Transverse colon (tissue), 4 donors: Measurements from ENCODE around the gene CENPI. TPM values are rescaled to one million over a fixed set of nuclear protein-coding genes. Genes with fewer than 3 reads are reported as not detected.
"Not testable (repeated sequence)": the region's sequence is repeated elsewhere in the genome, so short reads cannot be mapped to it uniquely, and the experiment has no call there.

Experiments used
- DNase-seq: peaks from one replicate; pipeline ENCODE4 v3.0.0-alpha.2; 2019
- H3K27ac ChIP-seq, 4 donors: fragments of 200-600 bp; sonication (generic); 2 replicates each; pipeline ENCODE4 v1.5.1; 2016 to 2018; ENCODE audit warnings: inconsistent platforms in 4 of 4
- H3K27me3 ChIP-seq: fragments of 200-600 bp; sonication (generic); 2 replicates; pipeline ENCODE4 v1.5.1; 2017; ENCODE audit warnings: inconsistent platforms
- H3K36me3 ChIP-seq, 4 donors: fragments of 200-600 bp; sonication (generic); 2 replicates each; pipeline ENCODE4 v1.5.1; 2017 to 2019; ENCODE audit warnings: inconsistent platforms in 4 of 4
- H3K4me1 ChIP-seq, 4 donors: fragments of 200-600 bp; sonication (generic); 2 replicates each; pipeline ENCODE4 v1.5.1; 2017 to 2020; ENCODE audit warnings: inconsistent platforms in 4 of 4
- H3K4me3 ChIP-seq, 4 donors: fragments of 200-600 bp; sonication (generic); 1 replicate in 1 of 4; 2 replicates in 3 of 4; pipeline versions ENCODE4 v1.5.1 to v1.6.1; 2017 to 2019; ENCODE audit warnings: inconsistent platforms in 4 of 4
- H3K9me3 ChIP-seq, 2 donors: fragments of 200-600 bp; sonication (generic); 2 replicates each; pipeline ENCODE4 v1.5.1; 2017 to 2019; ENCODE audit warnings: inconsistent platforms in 2 of 2
- EP300 ChIP-seq: sonication (generic); formaldehyde crosslinking; IDR thresholded peaks from one replicate; pipeline ENCODE4 v1.6.1; 2017; ENCODE audit warnings: antibody characterized with exemption, low read depth
- POLR2A ChIP-seq: fragments of 450-650 bp; IDR thresholded peaks from one replicate; pipeline ENCODE4 v1.6.1; 2016; ENCODE audit warnings: antibody characterized with exemption, mild to moderate bottlenecking, moderate library complexity
- POLR2AphosphoS5 ChIP-seq, 3 donors: sonication (generic); formaldehyde crosslinking; IDR thresholded peaks; one replicate each; pipeline ENCODE4 v1.6.1; 2016; ENCODE audit warnings: antibody characterized with exemption in 3 of 3
- WGBS, 2 donors: methylation state at CpG; one replicate each; pipeline ENCODE4 v1.1.5; 2018; ENCODE audit warnings: low coverage in 1 of 2; 5-methylcytosine and 5-hydroxymethylcytosine counted together
- in situ Hi-C, 4 donors: fragments of 200-750 bp; cut with MboI; loops; one replicate each; pipeline versions ENCODE4 v1.15.0 to v1.15.1; 2017; ENCODE audit warnings: low sequenced_read_pairs in 3 of 4, low pct_ligation_motif_present in 1 of 4, low pct_unique_long_range_greater_than_20kb in 1 of 4
- intact Hi-C: fragments of 100-400 bp; cut with DNase I; formaldehyde crosslinking; loops from one replicate; pipeline ENCODE4 v1.15.1; 2023; ENCODE audit warnings: low total_unique reads
- total RNA-seq, 4 donors: library from RNA; depleted of rRNA; stranded (reverse); fragments of >200 nt; gene quantifications; one replicate each; pipeline ENCODE4 v1.1.0, GENCODE V29; 2016
- TF ChIP-seq, protein P1 (sequence below), 5 experiments: fragments of 200-600 bp in 3 of 5; fragments of 450-650 bp in 2 of 5; sonication (generic) in 3 of 5; IDR thresholded peaks; 1 replicate in 2 of 5; 2 replicates in 3 of 5; pipeline ENCODE4 v1.5.1; 2016 to 2017; ENCODE audit warnings: antibody characterized with exemption in 5 of 5, inconsistent platforms in 3 of 5, mild to moderate bottlenecking in 2 of 5, moderate library complexity in 1 of 5

The CENPI gene, protein sequence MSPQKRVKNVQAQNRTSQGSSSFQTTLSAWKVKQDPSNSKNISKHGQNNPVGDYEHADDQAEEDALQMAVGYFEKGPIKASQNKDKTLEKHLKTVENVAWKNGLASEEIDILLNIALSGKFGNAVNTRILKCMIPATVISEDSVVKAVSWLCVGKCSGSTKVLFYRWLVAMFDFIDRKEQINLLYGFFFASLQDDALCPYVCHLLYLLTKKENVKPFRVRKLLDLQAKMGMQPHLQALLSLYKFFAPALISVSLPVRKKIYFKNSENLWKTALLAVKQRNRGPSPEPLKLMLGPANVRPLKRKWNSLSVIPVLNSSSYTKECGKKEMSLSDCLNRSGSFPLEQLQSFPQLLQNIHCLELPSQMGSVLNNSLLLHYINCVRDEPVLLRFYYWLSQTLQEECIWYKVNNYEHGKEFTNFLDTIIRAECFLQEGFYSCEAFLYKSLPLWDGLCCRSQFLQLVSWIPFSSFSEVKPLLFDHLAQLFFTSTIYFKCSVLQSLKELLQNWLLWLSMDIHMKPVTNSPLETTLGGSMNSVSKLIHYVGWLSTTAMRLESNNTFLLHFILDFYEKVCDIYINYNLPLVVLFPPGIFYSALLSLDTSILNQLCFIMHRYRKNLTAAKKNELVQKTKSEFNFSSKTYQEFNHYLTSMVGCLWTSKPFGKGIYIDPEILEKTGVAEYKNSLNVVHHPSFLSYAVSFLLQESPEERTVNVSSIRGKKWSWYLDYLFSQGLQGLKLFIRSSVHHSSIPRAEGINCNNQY
- 1 to 10 TPM in 2 of 4 donors, under 1 TPM in 1, not detected in 1; 0.68 to 1.7 (median 1.2) TPM for total RNA-seq

DNA sequence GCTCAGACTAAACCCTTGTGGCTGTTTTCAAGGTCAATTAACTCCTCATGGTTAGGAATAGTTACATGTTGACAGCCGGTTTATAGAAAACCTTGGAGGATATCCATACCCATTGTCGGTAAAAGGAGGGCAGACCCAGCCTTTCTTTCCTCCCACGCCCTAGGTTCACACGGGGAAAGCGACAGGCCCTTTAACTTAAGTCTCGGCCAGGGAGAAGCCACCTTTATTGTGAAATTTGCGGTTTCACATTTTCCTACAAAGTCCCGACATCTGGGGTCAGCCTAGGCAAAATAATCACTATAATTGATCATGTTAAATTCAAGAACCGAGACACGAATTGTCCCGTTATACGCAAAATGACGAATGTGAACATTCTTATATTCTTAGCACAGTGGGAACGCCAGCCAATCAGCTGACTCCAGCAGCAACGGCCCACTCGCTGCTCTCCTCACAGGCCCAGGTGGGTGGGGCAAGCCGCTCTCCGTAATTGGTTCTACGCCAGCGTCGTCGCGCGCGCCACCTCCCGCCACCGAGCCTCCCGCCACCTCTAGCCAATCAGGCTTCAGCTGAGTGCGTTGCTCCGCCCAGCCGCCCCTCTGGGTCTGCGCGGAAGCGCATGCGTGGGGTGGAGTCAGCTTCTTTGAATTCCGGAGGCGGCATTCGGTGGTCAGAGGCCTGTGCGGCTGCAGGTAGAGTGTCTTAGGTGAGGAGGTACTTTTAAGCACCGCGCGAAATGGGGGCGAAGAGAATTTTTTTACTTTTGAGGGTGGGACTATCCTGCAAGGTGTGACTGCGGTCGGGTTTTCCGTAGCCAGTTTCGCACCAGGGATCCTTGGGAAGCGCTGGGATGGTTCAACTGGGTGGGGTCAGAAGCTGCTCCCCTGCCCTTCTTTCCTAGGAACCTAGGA is at the start of gene CENPI:
CENPI (plus strand) TSS at position 659 of the 908 bp plus-strand sequence. CDS start 2,867 bp downstream, outside the sequence.
- intact Hi-C loops = no loop called here
- peaks cover 0 to 4% (median 0%) of the 10 kb centered on the region in 4 donors for H3K4me1 ChIP-seq
- peak; percentile 95 for DNase-seq
- no peak for TF ChIP-seq EP300
- TF ChIP-seq POLR2AphosphoS5 (IDR thresholded peaks at IDR 0.05) = peak; percentile 23 to 47 (median 25)
- TF ChIP-seq, protein P1, sequence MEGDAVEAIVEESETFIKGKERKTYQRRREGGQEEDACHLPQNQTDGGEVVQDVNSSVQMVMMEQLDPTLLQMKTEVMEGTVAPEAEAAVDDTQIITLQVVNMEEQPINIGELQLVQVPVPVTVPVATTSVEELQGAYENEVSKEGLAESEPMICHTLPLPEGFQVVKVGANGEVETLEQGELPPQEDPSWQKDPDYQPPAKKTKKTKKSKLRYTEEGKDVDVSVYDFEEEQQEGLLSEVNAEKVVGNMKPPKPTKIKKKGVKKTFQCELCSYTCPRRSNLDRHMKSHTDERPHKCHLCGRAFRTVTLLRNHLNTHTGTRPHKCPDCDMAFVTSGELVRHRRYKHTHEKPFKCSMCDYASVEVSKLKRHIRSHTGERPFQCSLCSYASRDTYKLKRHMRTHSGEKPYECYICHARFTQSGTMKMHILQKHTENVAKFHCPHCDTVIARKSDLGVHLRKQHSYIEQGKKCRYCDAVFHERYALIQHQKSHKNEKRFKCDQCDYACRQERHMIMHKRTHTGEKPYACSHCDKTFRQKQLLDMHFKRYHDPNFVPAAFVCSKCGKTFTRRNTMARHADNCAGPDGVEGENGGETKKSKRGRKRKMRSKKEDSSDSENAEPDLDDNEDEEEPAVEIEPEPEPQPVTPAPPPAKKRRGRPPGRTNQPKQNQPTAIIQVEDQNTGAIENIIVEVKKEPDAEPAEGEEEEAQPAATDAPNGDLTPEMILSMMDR (IDR thresholded peaks at IDR 0.05) = no peak
- TF ChIP-seq POLR2A = peak; percentile 25
- no peaks in the 10 kb centered on the region for H3K36me3 ChIP-seq
- H3K9me3 ChIP-seq = no peaks in the 10 kb centered on the region
- WGBS, 2 donors = 49% methylated on average over 48 of the region's 48 CpGs; no CpG with 5 or more reads in 1 of the 2 donors
- H3K4me3 ChIP-seq = peak within 1 kb of the TSS in 3 of 4 donors; percentile 34 to 55 (median 40)
- no peaks in the 10 kb centered on the region for H3K27me3 ChIP-seq
- in situ Hi-C loops = no loop called here
- H3K27ac ChIP-seq = peak within 1 kb of the TSS; percentile 70 to 84 (median 79)

DNA sequence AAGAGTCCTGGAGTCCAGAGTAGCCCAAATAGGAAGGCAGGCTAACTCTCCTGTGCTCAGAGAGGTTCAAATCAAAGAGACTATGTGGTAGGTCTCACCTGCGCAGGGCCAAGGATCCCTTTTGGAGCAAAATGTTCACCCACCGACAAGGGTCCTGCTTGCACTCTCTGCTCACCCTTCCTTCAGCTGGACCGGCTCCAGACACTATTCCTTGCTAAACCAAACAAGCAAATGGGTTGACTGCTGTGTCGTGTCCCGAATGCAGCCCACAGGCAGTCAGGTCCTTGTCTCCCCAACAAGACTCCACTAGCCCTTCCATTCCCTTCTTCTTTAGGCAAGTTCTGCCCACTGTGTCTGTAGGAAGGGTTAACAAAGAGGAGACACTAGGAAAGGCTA is 46.9 kb upstream of the CENPI start:
- no peak for DNase-seq
- H3K36me3 ChIP-seq = no peaks in the 10 kb centered on the region
- peak overlapping the region; percentile 52 to 63 (median 56) for H3K4me3 ChIP-seq
- peaks cover 0 to 3% (median 0%) of the 10 kb centered on the region in 4 donors for H3K4me1 ChIP-seq
- H3K27ac ChIP-seq = peak overlapping the region; percentile 85 to 94 (median 92)
- in situ Hi-C loops = no loop called here
- no peaks in the 10 kb centered on the region for H3K9me3 ChIP-seq
- 45% methylated on average over 5 of the region's 5 CpGs; no CpG with 5 or more reads in 1 of the 2 donors for WGBS, 2 donors
- intact Hi-C loops = no loop called here
- H3K27me3 ChIP-seq = no peaks in the 10 kb centered on the region
- no peak for TF ChIP-seq POLR2AphosphoS5 (IDR thresholded peaks at IDR 0.05)
- no peak for TF ChIP-seq POLR2A
- TF ChIP-seq, protein P1 (IDR thresholded peaks at IDR 0.05) = no peak
- TF ChIP-seq EP300 = no peak

DNA sequence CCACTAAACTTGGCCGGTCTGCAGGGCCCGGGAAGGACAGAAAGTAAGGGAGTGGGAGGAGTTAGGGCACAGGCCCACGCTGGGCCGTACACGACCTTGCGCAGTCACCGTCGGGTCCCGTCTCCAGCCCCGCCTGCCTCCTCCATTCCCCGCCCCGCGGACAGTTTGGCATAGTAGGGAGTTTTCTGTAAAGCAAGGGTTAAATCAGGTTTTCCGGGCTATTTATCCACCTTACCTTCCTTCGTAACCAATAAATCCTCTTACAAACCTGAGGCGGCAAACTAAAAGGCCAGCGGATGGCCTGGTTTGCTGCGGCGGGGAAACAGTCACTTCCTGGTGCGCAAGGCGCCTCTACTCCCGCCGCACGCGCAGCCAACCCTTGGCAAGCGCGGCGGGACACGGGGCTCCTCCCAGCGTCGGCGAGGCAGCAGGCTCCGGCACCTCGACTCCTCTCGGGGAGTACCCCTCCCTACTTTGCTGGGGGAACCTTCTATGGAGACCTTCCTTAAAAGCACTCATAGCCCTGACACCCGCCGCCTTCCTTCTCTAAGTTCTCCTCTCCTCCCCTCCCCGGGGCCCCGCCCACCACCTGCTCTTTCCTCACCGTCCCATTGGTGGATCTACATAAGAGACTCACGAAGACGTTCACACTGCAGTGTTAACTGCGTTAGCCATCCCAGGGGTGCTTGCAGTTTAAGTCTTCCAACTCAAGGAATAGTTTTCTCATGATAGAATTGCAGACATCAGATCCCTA is 46.3 kb upstream of the CENPI start, which contains the start of gene TRMT2B:
TRMT2B (minus strand) TSS at position 563 of the 754 bp plus-strand sequence. CDS start 9,822 bp downstream, outside the sequence.
- Histone ChIP-seq H3K4me1 (peaks cover 0 to 3% (median 0%) of the 10 kb centered on the region in 4 donors), H3K27ac (peak within 1 kb of the TSS; percentile 85 to 94 (median 92)), H3K9me3 (no peaks in the 10 kb centered on the region), H3K27me3 (no peaks in the 10 kb centered on the region), H3K4me3 (peak within 1 kb of the TSS; percentile 52 to 63 (median 56)), H3K36me3 (no peaks in the 10 kb centered on the region)
- WGBS, 2 donors = 36% methylated on average over 43 of the region's 43 CpGs; no CpG with 5 or more reads in 1 of the 2 donors
- peak; percentile 87 for DNase-seq
- intact Hi-C loops = no loop called here
- in situ Hi-C loops = no loop called here
- peak in 2 of 3 donors; percentile 41 to 47 for TF ChIP-seq POLR2AphosphoS5 (IDR thresholded peaks at IDR 0.05)
- TF ChIP-seq EP300 = no peak
- peak; percentile 64 for TF ChIP-seq POLR2A

DNA sequence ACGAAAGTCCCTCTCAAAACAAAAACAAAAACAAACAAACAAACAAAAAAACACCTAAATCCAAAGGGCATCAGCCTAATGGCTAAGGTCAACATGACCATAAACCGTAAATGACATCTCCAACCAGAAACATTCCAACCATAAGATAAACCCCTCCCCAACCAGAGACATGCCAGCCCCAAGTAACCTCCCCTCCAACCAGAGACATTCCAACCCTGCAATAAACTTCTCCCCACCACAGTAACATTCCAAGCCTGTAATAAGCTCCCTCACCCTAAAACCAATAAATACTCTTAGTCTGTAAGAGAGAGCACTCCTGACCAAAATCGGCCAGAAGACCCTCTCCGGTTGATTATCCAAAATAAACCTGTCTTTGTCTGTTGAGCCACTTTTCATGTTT is 41.5 kb upstream of the CENPI start:
- DNase-seq, H3K9me3 ChIP-seq, H3K27ac ChIP-seq, H3K4me1 ChIP-seq, in situ Hi-C loops, H3K36me3 ChIP-seq, H3K27me3 ChIP-seq, intact Hi-C loops, H3K4me3 ChIP-seq: not testable (repeated sequence)
- 81 to 100% methylated on average over 2 to 4 of the region's 4 CpGs for WGBS, 2 donors
